IPS-15b (cell line): ENCODE results near the gene RALA.

Experiments
- H3K27me3 ChIP-seq: one replicate; pipeline ENCODE4 v1.6.1; 2013; ENCODE audit warnings: low read length; ENCODE audit not compliant: control insufficient read depth, insufficient read depth
- H3K36me3 ChIP-seq: one replicate; pipeline ENCODE4 v1.6.1; 2013; ENCODE audit warnings: low read length; ENCODE audit not compliant: control insufficient read depth, insufficient read depth
- H3K4me1 ChIP-seq: one replicate; pipeline ENCODE4 v1.6.1; 2013; ENCODE audit warnings: mild to moderate bottlenecking, low read length; ENCODE audit not compliant: control insufficient read depth, insufficient read depth
- H3K4me3 ChIP-seq: one replicate; pipeline ENCODE4 v1.5.1; 2013; ENCODE audit warnings: low read depth, low read length
- H3K9ac ChIP-seq: one replicate; pipeline ENCODE4 v1.6.1; 2013; ENCODE audit warnings: low read depth, mild to moderate bottlenecking, low read length
- H3K9me3 ChIP-seq: one replicate; pipeline ENCODE4 v1.6.1; 2013; ENCODE audit warnings: mild to moderate bottlenecking, low read length; ENCODE audit not compliant: control insufficient read depth, insufficient read depth

The RALA gene

DNA sequence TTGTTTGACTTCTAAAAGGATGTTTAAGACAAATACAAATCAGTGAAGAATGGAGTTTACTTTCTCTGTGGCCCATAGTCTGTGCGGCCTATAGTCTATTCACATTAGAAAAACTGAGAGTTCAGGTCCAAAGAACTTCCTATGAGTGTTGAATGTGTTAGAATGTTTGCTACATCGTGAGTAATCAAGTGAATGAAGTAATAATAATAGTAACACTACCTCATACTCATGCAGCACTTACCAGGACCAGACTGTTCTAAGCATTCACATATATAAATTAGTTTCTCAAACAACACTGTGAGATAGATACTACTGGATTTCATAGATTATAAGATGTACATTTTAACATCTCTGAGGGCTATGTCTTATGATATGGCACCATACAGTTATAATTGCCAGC lies 70.4 kb downstream of the RALA start:
- H3K36me3 ChIP-seq, result peaks cover 12% of the 10 kb centered on the region
- no peak overlapping the region for H3K9ac ChIP-seq
- H3K4me1 ChIP-seq, result no peaks in the 10 kb centered on the region
- no peak overlapping the region for H3K4me3 ChIP-seq
- no peaks in the 10 kb centered on the region for H3K9me3 ChIP-seq
- no peaks in the 10 kb centered on the region for H3K27me3 ChIP-seq

DNA sequence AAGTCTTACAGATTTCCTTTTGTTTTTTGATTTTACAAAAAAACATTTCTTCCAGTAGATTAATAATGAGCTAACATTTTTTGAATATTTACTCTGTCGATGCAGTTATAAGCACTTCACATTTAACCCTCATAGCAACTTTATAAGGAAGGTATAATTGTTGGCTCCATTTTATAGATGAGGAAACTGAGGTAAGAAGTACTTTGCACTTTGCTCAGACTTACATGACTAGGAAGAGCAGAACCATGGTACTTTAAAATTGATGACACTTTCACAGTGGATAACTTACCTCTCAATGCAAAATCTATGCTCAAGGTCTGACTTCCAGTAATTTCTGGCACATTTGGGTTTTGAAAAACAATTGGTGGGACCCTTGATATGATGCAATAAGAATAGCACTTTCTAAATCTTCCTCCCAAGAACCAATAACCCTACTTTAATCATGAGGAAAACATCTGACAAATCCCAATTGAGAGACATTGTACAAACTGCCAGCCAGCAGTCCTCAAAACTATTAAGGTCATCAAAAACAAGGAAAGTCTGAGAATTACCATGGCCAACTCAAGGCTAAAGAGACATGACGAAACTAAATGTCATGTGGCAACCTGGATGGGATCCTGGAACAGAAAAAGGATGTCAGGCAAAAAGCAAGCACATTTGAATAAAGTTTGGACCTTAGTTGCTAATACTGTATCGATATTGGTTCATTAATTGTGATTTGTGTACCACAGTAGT lies 72.6 kb downstream of the RALA start:
- Histone ChIP-seq H3K27me3 (no peaks in the 10 kb centered on the region), H3K36me3 (peaks cover 12% of the 10 kb centered on the region), H3K9me3 (no peaks in the 10 kb centered on the region), H3K9ac (no peak overlapping the region), H3K4me3 (no peak overlapping the region), H3K4me1 (no peaks in the 10 kb centered on the region)

DNA sequence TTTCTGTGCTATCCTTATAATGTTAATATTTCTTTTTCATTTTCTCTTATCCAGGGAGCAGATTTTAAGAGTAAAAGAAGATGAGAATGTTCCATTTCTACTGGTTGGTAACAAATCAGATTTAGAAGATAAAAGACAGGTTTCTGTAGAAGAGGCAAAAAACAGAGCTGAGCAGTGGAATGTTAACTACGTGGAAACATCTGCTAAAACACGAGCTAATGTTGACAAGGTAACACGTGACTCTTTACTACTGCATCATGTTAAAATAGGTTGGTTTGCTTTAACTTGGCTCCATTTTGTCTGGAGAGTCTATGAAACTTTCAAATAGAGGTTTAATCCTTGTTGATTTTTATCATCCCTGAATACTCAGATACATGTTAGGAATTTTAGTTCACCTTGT lies 73.3 kb downstream of the RALA start:
- Histone ChIP-seq H3K4me3 (no peak overlapping the region), H3K9ac (no peak overlapping the region), H3K4me1 (no peaks in the 10 kb centered on the region), H3K36me3 (peaks cover 12% of the 10 kb centered on the region), H3K9me3 (no peaks in the 10 kb centered on the region), H3K27me3 (no peaks in the 10 kb centered on the region)

DNA sequence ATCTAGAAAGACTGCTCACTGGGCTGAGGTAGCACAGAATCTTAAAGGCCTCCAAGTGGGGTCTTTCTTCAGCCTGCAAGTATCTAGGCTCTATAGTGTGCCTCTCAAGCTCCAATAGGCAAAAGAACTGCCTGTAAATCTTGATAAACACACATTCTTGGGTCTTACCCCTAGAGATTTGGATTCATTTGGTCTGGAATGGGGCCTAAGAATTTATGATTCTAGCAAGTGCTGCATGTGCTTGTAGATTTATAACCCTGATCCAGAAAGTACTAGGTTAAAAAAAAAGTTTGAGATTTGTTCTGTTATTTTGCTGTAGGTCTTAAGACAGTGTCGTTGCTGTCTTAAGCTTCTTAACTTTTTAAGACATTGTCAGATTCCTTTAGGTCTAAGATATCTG lies 74.1 kb downstream of the RALA start:
- Histone ChIP-seq H3K36me3 (peaks cover 12% of the 10 kb centered on the region), H3K4me3 (no peak overlapping the region), H3K9ac (no peak overlapping the region), H3K27me3 (no peaks in the 10 kb centered on the region), H3K4me1 (no peaks in the 10 kb centered on the region), H3K9me3 (no peaks in the 10 kb centered on the region)

DNA sequence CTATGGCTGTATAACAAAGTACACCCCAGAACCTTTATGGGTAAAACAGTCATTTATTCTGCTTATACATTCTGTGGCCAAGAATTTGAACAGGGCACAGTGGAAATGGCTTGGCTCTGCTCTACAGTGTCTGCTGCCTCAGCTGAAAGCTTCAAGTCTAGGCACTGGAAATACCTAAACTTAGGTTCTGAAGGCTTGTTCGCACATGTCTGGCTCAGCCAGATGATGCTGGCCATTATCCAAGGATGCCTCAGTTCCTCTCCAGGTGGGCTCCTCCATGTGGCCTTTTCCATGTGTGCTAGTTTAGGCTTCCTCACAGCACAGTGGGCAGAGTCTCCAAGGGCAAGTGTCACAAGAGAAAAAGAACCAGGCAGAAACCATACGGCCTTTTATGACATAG lies 76.8 kb downstream of the RALA start:
- H3K4me3 ChIP-seq, result no peak overlapping the region
- H3K36me3 ChIP-seq, result peaks cover 12% of the 10 kb centered on the region
- H3K27me3 ChIP-seq, result no peaks in the 10 kb centered on the region
- no peaks in the 10 kb centered on the region for H3K4me1 ChIP-seq
- no peak overlapping the region for H3K9ac ChIP-seq
- no peaks in the 10 kb centered on the region for H3K9me3 ChIP-seq

DNA sequence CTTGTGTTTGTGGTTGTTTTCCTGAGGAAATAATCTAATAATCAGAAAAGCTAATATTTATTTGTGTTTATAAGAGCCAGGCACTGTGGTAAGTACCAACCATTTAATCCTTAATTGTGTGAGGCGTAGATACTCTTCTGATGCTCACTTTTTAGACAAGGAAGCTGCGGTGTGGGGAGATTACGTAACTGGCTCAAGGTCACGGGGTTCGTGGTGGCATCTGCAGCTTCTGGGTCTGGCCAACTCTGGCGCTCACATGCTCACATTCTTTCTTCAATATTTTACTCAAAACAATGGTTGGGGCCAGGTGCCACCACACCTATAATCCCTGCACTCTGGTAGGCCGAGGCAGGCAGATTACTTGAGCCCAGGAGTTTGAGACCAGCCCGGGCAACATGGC lies 77.6 kb downstream of the RALA start:
- Histone ChIP-seq H3K36me3 (peaks cover 12% of the 10 kb centered on the region), H3K4me3 (no peak overlapping the region), H3K9ac (no peak overlapping the region), H3K27me3 (no peaks in the 10 kb centered on the region), H3K4me1 (no peaks in the 10 kb centered on the region), H3K9me3 (no peaks in the 10 kb centered on the region)

DNA sequence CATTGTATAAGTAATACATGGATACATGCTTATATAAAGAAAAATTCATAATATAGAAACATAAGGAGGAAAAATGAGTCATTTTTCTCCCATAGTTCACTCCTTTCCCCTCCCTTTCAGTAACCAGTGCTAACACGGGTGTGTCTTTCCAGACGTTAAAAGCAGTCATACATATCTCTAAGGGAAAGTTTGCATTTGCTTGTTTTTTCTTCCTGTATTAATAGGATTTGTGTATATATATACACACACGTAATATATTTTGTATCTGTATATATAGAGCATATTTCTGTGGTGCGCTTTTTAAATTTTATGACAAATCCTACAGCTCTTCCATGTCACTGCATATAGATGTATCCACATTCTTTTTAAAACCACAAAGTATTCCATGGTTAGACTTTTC lies 78.8 kb downstream of the RALA start:
- Histone ChIP-seq H3K27me3 (no peaks in the 10 kb centered on the region), H3K4me1 (no peaks in the 10 kb centered on the region), H3K4me3 (no peak overlapping the region), H3K36me3 (peaks cover 5% of the 10 kb centered on the region), H3K9ac (no peak overlapping the region), H3K9me3 (no peaks in the 10 kb centered on the region)

DNA sequence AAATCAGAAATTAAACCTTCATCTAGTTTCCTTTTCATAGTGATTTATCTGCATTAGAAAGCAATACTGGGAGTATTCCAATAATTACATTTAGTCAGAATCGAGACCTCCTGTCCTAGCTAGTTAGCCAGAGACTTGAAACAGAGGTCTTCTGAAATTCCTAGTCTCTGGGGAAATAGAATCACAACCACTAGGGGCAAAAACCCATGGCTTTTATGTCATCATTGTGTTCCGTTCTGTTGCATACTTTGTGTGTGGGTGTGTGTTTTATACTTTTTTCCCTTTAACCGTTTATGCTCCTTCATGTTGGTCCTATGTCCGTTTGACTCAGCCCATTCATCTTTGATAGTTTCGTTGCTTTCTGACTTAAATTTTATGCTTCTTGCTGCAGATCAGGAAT lies 79.8 kb downstream of the RALA start:
- no peaks in the 10 kb centered on the region for H3K36me3 ChIP-seq
- H3K9me3 ChIP-seq, result no peaks in the 10 kb centered on the region
- H3K9ac ChIP-seq, result no peak overlapping the region
- no peak overlapping the region for H3K4me3 ChIP-seq
- H3K4me1 ChIP-seq, result no peaks in the 10 kb centered on the region
- no peaks in the 10 kb centered on the region for H3K27me3 ChIP-seq

DNA sequence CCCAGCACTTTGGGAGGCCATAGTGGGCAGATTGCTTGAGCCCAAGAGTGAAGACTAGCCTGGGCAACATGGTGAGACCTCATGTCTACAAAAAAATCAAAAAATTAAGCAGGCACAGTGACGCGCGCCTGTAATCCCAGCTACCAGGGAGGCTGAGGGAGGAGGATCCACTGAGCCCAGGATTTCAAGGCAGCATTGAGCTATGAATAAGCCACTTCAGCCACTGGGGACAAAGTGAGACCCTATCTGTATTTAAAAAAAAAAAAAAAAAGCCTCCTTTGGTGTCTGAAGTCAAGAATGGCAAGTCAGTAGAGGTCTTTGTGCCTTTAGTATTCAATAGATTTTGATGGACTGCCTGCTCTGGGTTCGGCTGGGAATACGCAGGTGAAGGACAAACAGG lies 85.7 kb downstream of the RALA start:
- no peak overlapping the region for H3K4me3 ChIP-seq
- no peaks in the 10 kb centered on the region for H3K9me3 ChIP-seq
- no peak overlapping the region for H3K9ac ChIP-seq
- no peaks in the 10 kb centered on the region for H3K27me3 ChIP-seq
- no peaks in the 10 kb centered on the region for H3K36me3 ChIP-seq
- H3K4me1 ChIP-seq, result peaks cover 5% of the 10 kb centered on the region

DNA sequence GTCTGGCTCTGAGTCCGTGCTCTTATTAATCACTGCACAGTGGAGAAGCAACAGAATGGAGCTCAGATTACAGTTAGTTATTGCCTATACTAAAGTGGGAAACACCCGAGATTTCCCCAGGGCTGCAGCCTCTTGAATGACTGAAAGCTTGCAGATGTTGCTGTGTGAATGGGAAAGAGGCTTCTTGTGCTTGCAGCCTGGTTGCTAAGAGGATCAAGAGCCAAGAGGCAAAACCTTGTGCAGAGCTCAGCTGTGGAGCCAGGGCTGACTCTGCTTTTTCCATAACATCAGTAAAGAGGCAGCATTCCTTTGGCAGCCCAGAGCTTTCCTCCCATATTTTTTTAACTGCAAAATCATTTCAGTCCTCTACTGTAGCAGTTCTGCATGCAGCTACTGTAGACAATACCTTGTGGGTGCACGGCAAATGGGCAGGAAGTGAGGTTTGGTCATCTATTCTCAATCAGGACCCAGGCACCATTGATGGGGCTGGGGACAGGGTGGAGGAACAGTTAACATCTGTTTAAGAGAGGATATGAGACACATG lies 86.5 kb downstream of the RALA start:
- H3K4me1 ChIP-seq, result peaks cover 5% of the 10 kb centered on the region
- H3K27me3 ChIP-seq, result no peaks in the 10 kb centered on the region
- H3K4me3 ChIP-seq, result no peak overlapping the region
- H3K9me3 ChIP-seq, result peaks cover 6% of the 10 kb centered on the region
- H3K9ac ChIP-seq, result no peak overlapping the region
- no peaks in the 10 kb centered on the region for H3K36me3 ChIP-seq

DNA sequence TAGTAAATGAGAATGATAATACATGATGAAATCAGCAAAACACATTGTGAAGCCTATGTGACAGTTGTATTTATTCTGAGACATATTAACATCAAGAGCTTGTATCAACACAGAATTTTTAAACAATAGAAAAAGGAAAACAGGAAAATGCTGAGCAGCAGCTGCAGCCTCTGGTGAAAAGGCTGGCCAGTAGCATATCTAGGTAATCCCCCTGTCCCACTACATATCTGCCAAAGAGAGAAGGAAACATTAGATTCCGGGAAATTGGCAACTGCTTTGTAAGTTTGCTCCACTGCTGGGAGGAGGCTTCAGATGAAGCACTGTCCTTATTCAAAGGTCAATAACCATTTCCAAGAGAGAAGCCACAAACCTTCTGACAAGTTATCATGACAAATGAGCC lies 89.4 kb downstream of the RALA start:
- no peak overlapping the region for H3K4me3 ChIP-seq
- peaks cover 18% of the 10 kb centered on the region for H3K9me3 ChIP-seq
- H3K4me1 ChIP-seq, result peaks cover 5% of the 10 kb centered on the region
- no peak overlapping the region for H3K9ac ChIP-seq
- H3K27me3 ChIP-seq, result no peaks in the 10 kb centered on the region
- no peaks in the 10 kb centered on the region for H3K36me3 ChIP-seq

DNA sequence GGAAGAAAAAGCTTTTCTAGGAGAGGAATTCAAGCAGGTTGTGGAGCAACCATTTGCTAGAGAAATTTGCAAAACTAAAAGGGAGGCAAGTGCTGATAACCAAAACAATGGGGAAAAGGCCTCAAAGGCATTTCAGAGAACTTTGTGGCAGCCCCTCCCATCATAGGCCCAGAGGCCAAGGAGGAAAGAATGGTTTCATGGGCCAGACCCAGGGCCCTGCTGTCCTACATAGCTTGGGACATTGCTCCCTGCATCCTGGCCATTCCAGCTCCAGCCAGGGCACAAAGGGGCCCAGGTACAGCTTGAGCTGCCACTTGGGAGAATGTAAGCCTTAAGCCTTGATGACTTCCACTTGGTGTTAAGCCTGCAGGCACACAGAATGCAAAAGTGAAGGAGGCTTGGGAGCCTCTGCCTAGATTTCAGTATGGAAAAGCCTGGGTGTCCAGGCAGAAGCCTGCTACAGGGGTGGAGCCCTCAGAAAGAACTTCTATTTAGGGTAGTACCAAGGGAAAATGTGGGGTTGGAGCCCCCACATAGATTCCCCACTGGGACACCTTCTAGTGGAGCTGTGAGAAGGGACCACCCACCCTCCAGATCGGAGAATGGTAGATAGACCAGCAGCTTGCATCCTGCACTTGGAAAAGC lies 91.2 kb downstream of the RALA start:
- Histone ChIP-seq H3K9ac (no peak overlapping the region), H3K4me1 (peaks cover 4% of the 10 kb centered on the region), H3K9me3 (peaks cover 18% of the 10 kb centered on the region), H3K27me3 (no peaks in the 10 kb centered on the region), H3K36me3 (no peaks in the 10 kb centered on the region), H3K4me3 (no peak overlapping the region)
